NCI-H1092 (cell line): ENCODE data around the gene KIRREL2.
"Not testable (repeated sequence)": the region's sequence is repeated elsewhere in the genome, so short reads cannot be mapped to it uniquely, and the experiment has no call there.

Source experiments
- DNase-seq: peaks from one replicate; lab custom pipeline; 2025; lab: John Stamatoyannopoulos, UW

KIRREL2 gene

DNA sequence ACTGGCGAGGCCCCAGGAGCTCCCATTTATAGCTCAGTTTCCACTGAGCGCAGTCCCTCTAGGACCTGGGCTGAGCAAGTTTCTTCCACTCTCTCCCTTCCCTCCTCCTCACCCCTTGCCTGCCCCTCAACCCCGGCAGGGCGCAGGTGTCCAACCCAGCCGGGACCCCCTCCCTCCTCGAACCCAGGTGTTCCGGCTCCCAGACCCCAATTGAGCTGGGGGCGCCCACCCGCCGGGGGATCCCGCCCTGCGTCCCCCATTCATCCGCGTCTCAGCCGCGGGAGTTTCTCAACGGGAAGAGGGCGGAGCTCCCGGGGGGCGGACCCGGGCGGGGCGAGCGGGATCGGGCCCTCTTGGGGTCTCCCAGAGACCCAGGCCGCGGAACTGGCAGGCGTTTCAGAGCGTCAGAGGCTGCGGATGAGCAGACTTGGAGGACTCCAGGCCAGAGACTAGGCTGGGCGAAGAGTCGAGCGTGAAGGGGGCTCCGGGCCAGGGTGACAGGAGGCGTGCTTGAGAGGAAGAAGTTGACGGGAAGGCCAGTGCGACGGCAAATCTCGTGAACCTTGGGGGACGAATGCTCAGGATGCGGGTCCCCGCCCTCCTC lies at the start of gene KIRREL2:
Gene KIRREL2 (plus strand): TSS at position 366 of the 604 bp plus-strand sequence. CDS start 209 bp downstream, at position 575.
- no peak for DNase-seq

DNA sequence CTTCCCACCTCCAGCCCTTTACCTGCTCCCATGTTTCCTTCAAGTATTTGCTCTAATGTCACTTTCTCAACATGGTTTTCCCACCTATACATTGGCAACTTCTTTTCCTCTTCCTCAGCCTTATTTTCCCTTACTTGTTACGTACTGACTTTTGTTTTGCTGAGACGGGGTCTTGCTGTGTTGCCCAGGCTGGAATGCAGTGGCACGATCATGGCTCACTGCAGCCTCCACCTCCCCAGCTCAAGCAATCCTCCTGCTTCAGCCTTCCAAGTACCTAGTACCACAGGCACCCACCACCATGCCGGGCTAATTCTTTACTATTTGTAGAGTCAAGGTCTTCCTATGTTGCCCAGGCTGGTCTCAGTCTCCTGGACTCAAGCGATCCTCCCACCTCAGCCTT lies 49.1 kb upstream of the KIRREL2 start:
- DNase-seq = no peak

DNA sequence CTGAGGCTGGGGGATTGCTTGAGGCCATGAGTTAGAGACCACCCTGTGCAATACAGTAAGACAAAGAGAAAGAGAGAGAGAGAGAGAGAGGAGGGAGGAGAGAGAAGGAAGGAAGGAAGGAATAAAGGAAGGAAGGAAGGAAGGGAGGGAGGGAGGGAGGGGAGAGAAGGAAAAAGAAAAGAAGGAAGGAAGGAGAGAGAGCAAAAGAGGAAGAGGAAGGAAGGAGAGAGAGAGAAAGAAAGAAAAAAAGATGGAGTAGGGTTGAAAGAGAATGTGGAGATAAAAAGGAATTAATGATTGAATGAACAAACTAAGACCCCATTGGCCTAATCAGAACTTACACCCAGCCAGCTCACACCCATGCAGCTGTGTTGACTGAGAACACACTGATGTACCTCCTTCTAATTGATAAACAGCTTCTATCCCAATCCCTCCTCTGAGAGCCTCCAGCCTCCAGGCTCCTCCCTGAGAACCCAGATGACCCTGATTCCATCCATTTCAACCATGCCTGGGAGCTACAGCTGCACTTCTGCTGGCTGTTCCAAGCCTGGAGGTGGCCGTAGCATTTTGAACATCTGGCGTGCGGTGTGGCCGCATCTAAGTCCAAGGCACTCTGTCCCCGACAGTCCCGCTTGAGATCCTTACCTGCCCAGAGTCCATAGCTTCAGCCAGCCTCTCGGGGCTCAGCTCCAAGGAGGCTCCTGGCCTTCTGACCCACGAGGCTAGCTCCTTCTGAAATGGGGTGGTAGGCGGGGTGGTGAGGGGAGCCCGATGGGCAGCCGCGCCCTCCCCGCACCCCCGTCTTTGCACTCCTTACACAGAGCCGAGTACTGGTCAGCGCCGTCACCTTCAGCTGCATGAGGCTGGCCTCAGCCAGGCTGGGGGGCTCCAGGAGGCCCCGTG lies 45.1 kb upstream of the KIRREL2 start:
- DNase-seq = no peak

DNA sequence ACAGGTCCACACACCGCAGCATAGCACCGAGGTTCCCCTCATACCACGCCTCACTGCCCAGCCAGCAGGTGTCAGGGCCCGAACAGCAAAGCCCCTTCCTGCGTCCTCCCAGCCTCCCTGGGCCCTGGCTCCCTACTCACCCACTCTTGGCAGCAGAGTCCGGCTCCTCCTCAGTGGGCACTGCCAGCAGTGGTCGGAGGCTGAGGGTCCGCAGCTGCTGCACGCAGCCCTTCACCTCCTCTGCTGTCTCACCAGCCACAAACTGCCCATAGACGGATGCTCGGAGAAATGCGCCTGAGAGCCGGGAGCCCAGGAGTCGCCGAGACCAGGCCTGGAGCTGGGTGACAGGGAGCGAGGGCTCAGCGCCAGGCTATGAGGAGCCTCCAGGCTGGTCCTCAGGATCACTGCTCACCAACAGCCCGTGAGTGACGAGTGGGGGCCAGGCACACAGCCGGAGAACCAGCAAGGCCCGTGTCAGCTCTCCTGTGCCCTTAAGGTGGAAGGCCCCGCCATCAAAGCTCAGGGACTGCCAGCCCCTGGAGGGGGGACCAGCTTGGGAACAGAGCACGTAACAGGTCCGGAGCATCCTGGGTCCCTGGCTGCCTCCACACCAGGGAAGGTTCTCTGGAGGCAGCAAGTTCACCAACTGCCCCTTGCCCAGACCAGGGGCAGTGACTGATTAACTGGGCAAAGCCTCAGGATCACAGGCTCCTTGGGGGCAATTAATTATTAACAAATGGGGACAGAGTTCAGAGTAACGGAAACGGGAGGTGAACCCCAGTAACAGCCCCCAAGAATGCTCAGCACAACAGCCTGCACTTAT lies 44.3 kb upstream of the KIRREL2 start, which contains the start of gene PRODH2:
Gene PRODH2 (minus strand): TSS at position 626 of the 823 bp plus-strand sequence. CDS start 40 bp downstream, at position 586.
- no peak for DNase-seq

DNA sequence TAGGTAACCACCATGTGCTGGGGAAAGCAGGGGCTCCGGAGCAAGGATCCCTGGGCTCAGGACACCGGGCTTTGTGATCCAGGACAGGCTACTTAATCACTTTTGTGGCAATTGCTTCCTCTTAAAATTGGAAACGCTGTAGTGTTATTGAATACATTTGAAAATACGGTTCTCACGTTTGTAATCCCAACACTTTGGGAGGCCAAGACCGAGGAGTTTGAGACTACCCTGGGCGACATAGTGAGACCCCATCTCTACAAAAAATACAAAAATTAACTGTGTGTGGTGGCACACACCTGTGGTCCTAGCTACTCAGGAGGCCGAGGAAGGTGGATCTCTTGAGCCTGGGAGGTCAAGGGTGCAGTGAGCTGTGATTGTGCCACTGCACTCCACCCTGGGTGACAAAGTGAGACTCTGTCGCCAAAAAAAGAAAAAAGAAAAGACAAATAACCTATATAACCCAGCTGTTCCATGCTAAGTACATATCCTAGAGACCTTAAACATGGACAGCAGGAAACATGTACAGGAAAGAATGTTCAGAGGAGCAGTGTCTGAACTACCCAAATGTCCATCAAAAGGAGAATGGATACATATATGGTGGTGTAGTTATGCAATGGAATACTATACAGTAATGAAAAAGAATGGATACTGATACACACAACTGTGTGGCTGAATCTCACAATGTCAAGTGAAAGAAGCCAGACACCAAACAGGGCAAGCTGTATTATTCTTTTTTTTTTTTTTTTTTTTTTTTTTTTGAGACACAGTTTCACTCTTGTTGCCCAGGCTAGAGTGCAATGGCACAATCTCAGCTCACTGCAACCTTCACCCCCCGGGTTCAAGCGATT lies 43.4 kb upstream of the KIRREL2 start:
- DNase-seq = no peak

DNA sequence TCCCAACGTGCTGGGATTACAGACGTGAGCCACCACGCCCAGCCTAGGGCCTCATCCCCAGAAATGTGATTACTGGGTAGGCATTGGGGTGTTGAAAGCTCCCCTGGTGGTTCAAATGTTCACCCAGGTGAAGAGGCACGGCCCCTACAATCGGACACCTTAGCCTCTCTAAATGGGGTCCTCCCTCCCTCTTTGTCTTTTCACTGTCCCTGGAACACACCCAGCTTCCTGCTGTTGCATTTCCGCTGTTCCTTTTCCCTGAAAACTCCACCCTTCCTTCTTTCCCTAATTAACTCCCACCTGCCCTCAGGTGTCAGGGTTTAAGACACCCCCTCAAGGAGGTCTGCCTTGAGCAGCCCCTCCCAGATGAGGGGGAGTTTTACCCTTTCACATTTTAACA lies 40.4 kb upstream of the KIRREL2 start:
- no peak for DNase-seq

DNA sequence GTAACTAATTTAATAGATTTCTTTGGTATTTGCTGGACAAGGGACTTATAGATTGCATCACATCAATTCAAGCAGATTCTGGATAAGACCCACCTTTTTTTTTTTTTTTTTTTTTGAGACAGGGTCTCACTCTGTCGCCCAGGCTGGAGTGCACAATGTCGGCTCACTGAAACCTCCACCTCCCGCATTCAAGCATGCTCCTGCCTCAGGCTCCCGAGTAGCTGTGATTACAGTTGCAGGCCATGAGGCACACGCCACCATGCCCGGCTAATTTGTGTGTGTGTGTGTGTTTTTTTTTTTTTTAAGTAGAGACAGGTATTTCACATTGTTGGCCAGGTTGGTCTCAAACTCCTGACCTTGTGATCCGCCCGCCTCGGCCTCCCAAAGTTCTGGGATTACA lies 39.9 kb upstream of the KIRREL2 start:
- no peak for DNase-seq

DNA sequence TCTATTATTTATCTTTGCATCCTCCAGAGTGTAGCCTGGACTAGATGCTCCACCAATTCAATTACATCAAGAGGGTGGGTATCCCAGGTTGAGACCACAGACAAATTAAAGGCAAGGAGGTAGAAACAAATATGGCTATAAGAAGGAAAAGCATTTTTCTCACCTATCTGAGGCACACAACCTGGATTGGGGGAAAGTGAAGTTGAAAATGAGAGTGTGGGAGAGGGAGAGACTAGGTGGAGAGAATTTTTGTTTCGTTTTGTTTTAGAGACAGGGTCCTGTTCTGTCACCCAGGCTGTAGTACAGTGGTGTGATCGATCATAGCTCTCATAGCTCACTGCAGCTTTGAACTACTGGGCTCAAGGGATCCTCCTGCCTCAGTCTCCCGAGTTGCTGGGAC lies 38.3 kb upstream of the KIRREL2 start:
- DNase-seq = no peak

DNA sequence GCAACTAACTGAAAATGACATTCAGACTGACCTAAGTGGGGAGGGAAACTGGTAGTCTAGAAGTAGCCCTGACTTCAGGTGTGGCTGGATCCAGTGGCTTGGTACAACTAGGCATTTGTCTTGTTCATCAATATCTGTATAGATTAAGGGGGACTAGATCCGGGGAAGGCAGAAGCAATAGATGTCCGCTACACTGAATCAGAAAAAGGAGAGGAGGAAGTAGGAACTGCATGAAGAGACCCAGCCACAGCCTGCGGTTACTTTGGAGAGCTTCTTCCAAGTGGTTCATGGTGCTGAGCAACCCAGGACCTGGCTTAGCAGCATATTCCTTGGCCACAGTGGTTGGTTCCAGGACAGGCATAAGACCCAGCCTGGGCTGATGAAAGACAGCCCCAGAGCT lies 34.1 kb upstream of the KIRREL2 start:
- no peak for DNase-seq

DNA sequence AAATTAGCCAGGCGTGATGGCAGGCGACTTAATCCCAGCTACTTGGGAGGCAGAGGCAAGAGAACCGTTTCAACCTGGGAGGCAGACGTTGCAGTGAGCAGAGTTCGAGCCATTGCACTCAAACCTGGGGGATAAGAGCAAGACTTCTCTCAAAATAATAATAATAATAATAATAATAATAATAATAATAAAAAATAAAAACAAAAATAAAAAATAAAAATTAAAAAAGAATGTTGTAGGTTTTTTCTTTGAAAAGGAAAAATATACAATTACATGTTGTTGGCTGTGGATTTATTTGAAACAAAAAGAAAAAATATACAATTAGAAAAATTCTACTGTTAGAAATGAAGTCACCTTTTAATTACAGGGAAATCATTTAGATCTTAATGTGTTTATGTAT lies 32.6 kb upstream of the KIRREL2 start:
- DNase-seq = no peak

DNA sequence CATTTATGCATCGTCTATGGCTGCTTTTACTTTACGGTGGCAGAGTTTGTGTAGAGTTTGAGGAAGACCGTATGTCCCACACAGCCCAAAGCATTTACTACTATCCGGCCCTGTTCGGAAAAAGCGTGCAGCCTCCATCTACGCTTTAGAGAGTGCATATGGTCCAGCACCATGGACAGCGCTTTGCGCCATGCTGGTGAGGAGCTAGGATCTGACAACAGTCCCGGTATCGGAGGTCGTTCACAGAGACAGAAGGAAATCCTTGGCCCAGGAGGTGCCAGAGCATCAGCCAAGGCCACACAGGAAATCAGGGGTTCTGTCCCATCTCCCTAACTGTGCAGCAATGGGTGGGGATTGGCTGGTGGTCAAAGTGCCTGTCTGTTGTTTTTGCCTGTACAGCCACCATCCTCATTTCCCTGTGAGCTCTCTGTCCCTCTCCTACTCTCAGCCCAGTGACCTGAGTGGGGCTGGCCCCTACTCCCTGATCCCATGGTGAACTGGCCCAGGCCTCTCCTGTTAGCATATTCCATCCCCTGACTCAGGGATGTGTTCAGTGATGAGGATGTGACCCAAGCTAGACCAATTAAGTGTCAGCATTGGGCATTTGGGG lies 27.9 kb upstream of the KIRREL2 start:
- no peak for DNase-seq

DNA sequence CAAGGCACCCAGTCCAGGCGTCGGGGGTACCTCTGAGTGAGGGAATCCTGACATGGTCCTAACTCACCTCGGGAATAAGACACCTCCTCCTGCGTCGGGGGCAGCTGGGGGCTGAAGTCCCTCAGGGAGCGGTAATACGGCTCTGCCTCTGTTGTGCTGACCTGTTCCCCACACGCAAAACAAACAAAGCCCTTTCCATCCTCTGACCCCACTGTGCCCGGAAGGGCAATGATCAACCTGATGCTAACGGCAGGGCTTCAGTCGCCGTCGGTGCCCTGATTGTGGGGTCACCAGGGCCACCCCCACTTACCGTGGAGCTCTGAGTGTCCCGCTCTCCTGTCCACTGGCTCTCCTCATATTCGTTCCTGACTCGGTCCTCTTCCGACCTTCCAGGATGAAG lies 25.7 kb upstream of the KIRREL2 start:
- no peak for DNase-seq

DNA sequence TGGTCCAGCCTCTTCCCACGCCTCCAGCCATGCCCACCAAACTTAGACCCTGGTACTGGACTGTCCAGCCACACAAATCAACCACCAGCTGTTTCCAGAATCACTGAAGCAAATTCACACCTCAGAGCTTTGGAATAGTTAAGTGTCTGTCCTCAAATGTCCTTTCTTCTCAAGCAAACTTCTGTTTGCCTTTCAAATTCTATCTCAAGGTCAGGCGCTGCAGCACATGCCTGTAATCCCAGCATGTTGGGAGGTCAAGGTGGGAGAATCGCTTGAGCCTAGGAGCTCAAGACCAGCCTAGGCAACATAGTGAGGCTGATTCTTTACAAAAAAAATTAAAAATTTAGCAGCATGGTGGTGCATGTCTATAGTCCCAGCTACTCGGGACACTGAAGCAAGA lies 24.7 kb upstream of the KIRREL2 start:
- DNase-seq = no peak

DNA sequence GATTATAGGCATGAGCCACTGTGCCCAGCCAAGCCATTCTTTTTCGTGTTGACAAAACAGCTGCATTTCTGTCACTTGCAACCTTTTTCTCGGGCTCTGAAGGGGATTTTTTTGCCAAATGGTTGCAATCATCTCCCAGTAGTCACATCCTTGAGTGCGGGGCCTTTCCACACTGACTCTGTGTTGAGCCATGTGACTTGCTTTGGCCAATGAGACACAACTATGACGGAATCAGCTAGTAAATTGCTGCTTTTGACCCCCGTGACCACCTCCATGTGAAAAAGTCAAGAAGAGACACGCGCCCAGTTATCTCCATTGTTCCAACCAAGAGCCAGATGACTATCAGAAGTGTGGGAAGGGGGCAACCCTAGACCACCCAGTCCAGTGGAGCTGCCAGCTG lies 22.7 kb upstream of the KIRREL2 start:
- DNase-seq = no peak

DNA sequence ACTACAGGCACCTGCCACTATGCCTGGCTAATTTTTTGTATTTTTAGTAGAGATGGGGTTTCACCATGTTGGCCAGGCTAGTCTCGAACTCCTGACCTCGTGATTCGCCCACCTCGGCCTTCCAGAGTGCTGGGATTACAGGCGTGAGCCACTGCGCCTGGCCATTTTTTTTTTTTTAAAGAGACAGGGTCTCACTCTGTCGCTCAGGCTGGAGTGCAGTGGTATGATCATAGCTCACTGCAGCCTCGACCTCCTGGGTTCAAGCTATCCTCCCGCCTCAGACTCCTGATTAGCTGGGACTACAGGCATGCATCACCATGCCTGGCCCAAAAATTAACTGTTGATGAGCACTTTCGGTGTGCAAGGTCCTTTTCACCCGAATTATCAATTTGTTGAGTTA lies 20.6 kb upstream of the KIRREL2 start:
- DNase-seq = not testable (repeated sequence)

DNA sequence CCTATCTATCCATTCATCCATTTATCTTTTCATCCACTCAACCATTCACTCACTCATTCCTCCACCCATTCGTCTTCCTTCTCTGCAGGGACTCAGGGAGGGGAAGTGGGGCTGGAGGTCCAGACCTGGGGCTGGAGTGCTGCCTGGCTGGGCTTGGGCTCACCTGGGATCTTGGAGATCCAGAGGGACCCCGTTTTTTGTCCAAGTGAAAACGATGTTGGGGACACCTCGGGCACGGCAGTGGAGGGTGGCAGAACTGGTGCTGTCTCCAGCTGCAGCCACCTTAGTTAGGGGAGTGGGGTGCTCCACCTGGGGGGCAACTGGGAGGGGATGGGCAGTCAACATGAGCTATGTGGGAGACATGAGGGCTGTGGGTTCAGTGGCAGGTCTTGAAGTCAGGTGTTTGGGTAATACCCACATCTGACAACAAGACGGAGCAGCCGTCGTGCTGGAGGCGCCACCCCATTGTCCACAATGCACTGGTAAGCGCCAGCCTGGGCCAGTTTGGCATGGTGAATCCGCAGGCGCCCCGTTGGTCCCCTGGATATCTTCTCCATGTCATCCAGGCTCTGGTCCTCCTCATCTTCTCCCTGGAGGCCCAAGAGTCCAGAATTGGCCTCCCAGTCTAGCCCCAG lies 14.6 kb upstream of the KIRREL2 start:
- DNase-seq = no peak

DNA sequence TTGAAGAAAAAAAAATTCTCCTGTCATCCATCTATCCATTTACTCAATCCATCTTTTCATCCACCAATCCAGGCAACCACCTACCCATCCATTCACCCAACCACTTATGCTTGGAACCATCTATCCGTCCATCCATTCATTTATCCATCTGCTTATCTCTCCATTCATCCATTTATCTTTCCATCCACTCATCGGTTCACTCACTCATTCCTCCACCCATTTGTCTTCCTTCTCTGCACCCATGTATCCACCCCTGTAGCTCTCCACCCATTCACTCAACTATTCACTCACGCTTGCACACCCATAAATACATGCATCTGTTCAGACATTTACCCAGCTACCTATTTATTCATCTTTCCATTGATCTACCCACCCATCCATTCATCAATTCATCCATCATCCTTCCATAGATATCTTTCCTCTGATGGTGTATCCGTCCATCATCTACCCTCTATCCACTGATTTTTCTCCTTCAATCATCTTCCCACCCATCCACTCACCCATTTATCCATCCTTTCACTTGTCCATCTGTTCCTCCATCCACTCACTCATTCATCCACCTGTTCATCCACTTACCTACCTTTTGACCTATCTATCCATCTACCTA lies 13.9 kb upstream of the KIRREL2 start:
- no peak for DNase-seq

DNA sequence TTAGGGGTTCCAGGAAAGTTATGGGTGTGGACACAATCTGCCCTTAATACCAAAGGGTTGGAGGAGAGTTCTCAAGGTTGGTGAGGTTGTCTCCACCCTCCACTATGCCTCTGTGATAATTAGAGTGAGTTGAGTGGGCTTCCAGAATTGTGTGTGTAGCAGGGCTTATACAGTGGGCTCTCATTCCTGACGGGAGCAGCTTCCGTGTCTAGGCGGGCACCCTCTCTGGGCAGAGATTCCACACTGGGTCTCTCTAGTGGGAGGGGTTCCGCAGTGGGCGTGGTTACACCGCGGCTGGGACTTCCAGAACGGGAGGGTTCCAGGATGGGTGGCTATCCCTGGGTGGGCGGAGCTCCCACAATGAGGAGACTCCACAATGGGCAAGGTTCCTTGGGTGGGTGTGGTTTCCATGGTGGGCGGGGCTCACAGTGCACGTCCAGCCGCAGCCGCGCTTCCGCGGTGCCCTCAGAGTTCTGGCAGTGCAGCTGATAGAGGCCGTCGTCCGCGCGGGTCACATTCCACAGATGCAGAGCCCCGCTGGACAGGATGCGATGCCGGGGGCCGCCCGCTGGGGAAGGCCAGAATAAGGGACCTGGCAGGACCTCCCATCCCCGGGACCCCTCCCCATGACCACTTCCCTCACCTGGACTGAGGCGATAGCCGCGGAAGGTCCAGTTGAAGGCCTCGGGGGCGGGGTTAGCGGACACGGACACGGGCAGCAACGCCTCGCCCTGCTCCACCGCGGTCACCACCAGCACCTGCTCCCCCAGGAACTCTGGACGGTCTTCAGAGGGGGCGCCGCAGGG lies 12.8 kb upstream of the KIRREL2 start:
- no peak for DNase-seq

DNA sequence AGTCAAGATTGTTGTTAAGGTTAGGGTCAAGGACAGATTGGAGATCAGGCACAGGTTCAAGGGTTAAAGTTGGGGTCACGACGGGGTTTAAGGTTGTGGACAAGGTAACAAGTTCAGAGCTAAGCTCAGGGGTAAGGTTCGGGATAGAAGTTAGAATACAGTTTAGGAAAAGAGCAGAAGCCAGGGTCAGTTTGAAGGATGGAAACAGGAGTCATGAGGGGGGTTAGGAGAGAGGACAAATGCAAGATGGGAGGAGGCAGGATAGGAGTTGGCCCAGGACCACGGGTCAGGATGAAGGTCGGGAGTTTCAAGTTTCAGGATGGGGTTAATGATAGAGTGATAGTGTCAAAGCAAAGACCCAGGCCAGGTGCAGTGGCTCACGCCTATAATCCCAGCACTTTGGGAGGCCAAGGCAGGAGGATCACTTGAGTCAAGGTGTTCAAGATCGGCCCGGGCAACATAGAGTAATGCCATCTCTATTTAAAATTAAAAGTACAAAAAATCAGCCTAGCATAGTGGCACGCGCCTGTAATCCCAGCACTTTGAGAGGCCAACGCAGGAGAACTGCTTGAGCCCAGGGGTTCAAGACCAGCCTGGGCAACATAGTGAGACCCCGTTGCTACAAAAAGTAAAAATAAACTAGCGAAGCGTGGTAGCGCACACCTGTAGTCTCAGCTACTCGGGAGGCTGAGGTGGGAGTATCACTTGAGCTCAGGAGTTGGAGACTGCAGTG lies 12.1 kb upstream of the KIRREL2 start:
- no peak for DNase-seq
